Activated gamma-delta T cell (primary cell): ENCODE results near the gene SETD1A.
"Not testable (repeated sequence)": the region's sequence is repeated elsewhere in the genome, so short reads cannot be mapped to it uniquely, and the experiment has no call there.

Experiments
- DNase-seq: peaks from one replicate; lab custom pipeline; 2025; lab: John Stamatoyannopoulos, UW

Gene SETD1A

GRCh38 chr16:30929167-30929566, 28.4 kb upstream of the SETD1A start:
- DNase-seq = no peak

GRCh38 chr16:30930160-30930571, 27.4 kb upstream of the SETD1A start:
- DNase-seq = no peak

- no peak for DNase-seq
These were observed 26.4 kb upstream of the SETD1A start for GRCh38 chr16:30931068-30931650.

- DNase-seq = no peak
These were observed 22.6 kb upstream of the SETD1A start for GRCh38 chr16:30934827-30935557.

- DNase-seq = no peak
These were observed 19.9 kb upstream of the SETD1A start for GRCh38 chr16:30937692-30938091.

GRCh38 chr16:30939571-30939970, 18.0 kb upstream of the SETD1A start:
- not testable (repeated sequence) for DNase-seq

- DNase-seq = no peak
These were observed 15.7 kb upstream of the SETD1A start for GRCh38 chr16:30941600-30942425.

GRCh38 chr16:30942426-30942806, 15.1 kb upstream of the SETD1A start:
- DNase-seq = no peak

GRCh38 chr16:30944352-30944751, 13.2 kb upstream of the SETD1A start:
- no peak for DNase-seq

GRCh38 chr16:30946671-30947540, 10.6 kb upstream of the SETD1A start:
- no peak for DNase-seq

- DNase-seq = no peak
These were observed 10.1 kb upstream of the SETD1A start for GRCh38 chr16:30947541-30947858.

GRCh38 chr16:30947859-30948666, 9.5 kb upstream of the SETD1A start:
- DNase-seq = no peak

GRCh38 chr16:30948667-30949649, 8.6 kb upstream of the SETD1A start, which contains the start of gene ORAI3:
Gene ORAI3, plus strand, starts transcription at chr16:30949068. Its CDS starts 222 bp downstream, at chr16:30949290.
- no peak for DNase-seq

GRCh38 chr16:30949650-30950515, 7.7 kb upstream of the SETD1A start:
- DNase-seq = no peak

- DNase-seq = no peak
These were observed 7.0 kb upstream of the SETD1A start for GRCh38 chr16:30950516-30951065.

- no peak for DNase-seq
These were observed 6.4 kb upstream of the SETD1A start for GRCh38 chr16:30951193-30951592.

GRCh38 chr16:30951750-30952149, 5.8 kb upstream of the SETD1A start:
- no peak for DNase-seq

GRCh38 chr16:30953111-30953510, 4.4 kb upstream of the SETD1A start:
- DNase-seq = no peak
